GM12878 (cell line): ENCODE results near the gene SPEM2. TPM values are rescaled to one million over a fixed set of nuclear protein-coding genes. Genes with fewer than 3 reads are reported as not detected.
A peak's percentile ranks its signal among the peaks of the same experiment; 100 is the strongest.

Experiments
- ATAC-seq: fragments of 200-7000 bp; cut with Tn5 transposase; 3 replicates; pipeline ENCODE4 v1.9.1; 2020; ENCODE audit warnings: mild to moderate bottlenecking, moderate library complexity
- BruUV-seq: library from RNA; stranded (reverse); fragments of 400-500 nt; replicated peaks from 2 replicates; lab custom pipeline; 2021; lab: Mats Ljungman, UMichigan
- CTCF ChIA-PET: fragments of 300-600 bp; sonication (Branson Sonifier 250); formaldehyde crosslinking; extraction: SDS; loops from one replicate; lab custom pipeline; 2021; ENCODE audit warnings: inconsistent platforms; lab: Yijun Ruan, JAX
- POLR2A ChIA-PET: fragments of 350-600 bp; formaldehyde crosslinking; extraction: SDS; loops from one replicate; lab custom pipeline; 2021; ENCODE audit warnings: inconsistent platforms; lab: Charles Lee
- RAD21 ChIA-PET: fragments of 300-600 bp; sonication (Branson Sonifier 250); formaldehyde crosslinking; loops from one replicate; lab custom pipeline; 2023; ENCODE audit warnings: antibody characterized with exemption; ENCODE audit not compliant: unreplicated experiment; lab: Charles Lee
- SMC1A ChIA-PET: fragments of 300-600 bp; sonication (Branson Sonifier 250); formaldehyde crosslinking; loops from one replicate; lab custom pipeline; 2023; ENCODE audit not compliant: unreplicated experiment, uncharacterized antibody; lab: Charles Lee
- DNase-seq: peaks from one replicate; pipeline ENCODE4 v3.0.0-alpha.2; 2011; ENCODE audit warnings: low read depth, low spot score
- FAIRE-seq: peaks from 3 replicates; lab custom pipeline; 2011; peaks lifted over from hg19 to GRCh38; lab: Jason Lieb, UNC
- H2AFZ ChIP-seq: 2 replicates; pipeline ENCODE4 v1.6.0; 2011; ENCODE audit warnings: low read depth, low read length, control low read depth; ENCODE audit not compliant: control insufficient read depth
- H3K27ac ChIP-seq: 2 replicates; pipeline ENCODE4 v1.5.1; 2011; ENCODE audit warnings: control low read depth; ENCODE audit not compliant: control insufficient read depth, insufficient read depth
- H3K27me3 ChIP-seq, 2 experiments: replicated peaks in 1 of 2; 2 replicates each; pipeline versions ENCODE4 v1.6.0 to v1.6.1; 2011; ENCODE audit warnings: low read length in 1 of 2; ENCODE audit not compliant: control insufficient read depth in 2 of 2, insufficient read depth in 2 of 2
- H3K36me3 ChIP-seq, 2 experiments: 2 replicates each; pipeline ENCODE4 v1.5.1; 2011; ENCODE audit warnings: low read length in 1 of 2; ENCODE audit not compliant: control insufficient read depth in 2 of 2, insufficient read depth in 2 of 2
- H3K4me1 ChIP-seq: 2 replicates; pipeline ENCODE4 v1.6.1; 2011; ENCODE audit warnings: mild to moderate bottlenecking, low read length, moderate library complexity, mixed read lengths; ENCODE audit not compliant: control insufficient read depth, insufficient read depth
- H3K4me2 ChIP-seq: 2 replicates; pipeline ENCODE4 v1.6.0; 2011; ENCODE audit warnings: control low read depth; ENCODE audit not compliant: control insufficient read depth, insufficient read depth
- H3K4me3 ChIP-seq: fragments of 200-600 bp; sonication (generic); 2 replicates; pipeline ENCODE4 v1.5.1; 2016
- H3K79me2 ChIP-seq: 2 replicates; pipeline ENCODE4 v1.6.0; 2011; ENCODE audit warnings: low read length; ENCODE audit not compliant: control insufficient read depth, insufficient read depth
- H3K9ac ChIP-seq: 2 replicates; pipeline ENCODE4 v1.8.0; 2011; ENCODE audit warnings: low read length, control low read depth, mixed read lengths; ENCODE audit not compliant: control insufficient read depth, insufficient read depth
- H3K9me3 ChIP-seq: replicated peaks from 3 replicates; pipeline ENCODE4 v1.5.1; 2011; ENCODE audit warnings: mild to moderate bottlenecking, low read length; ENCODE audit not compliant: control insufficient read depth, insufficient read depth
- H4K20me1 ChIP-seq: 2 replicates; pipeline ENCODE4 v1.6.0; 2011; ENCODE audit not compliant: control insufficient read depth, insufficient read depth
- BCL3 ChIP-seq: IDR thresholded peaks from 2 replicates; pipeline ENCODE4 v1.6.1; 2011; ENCODE audit warnings: borderline replicate concordance, low read depth, mild to moderate bottlenecking, moderate library complexity, low read length; ENCODE audit not compliant: insufficient read depth, poor library complexity, severe bottlenecking
- CUX1 ChIP-seq: IDR thresholded peaks from 2 replicates; pipeline ENCODE4 v1.6.1; 2012; ENCODE audit warnings: improper control_type of control experiment, low read depth, low read length; ENCODE audit not compliant: insufficient replicate concordance
- HDGF ChIP-seq: fragments of 450-650 bp; IDR thresholded peaks from 2 replicates; pipeline ENCODE4 v1.6.1; 2016; ENCODE audit warnings: antibody characterized with exemption
- KLF5 ChIP-seq: fragments of 450-650 bp; IDR thresholded peaks from 2 replicates; pipeline ENCODE4 v1.6.1; 2014; ENCODE audit warnings: mild to moderate bottlenecking; ENCODE audit not compliant: partially characterized antibody
- LARP7 ChIP-seq: fragments of 450-650 bp; IDR thresholded peaks from 2 replicates; pipeline ENCODE4 v1.6.1; 2017; ENCODE audit warnings: mild to moderate bottlenecking
- MTA2 ChIP-seq: fragments of 450-650 bp; IDR thresholded peaks from 2 replicates; pipeline ENCODE4 v1.6.1; 2016; ENCODE audit warnings: low read depth, mild to moderate bottlenecking, moderate library complexity
- NR2F1 ChIP-seq: fragments of 450-650 bp; conservative IDR thresholded peaks from 2 replicates; pipeline ENCODE4 v1.6.1; 2017; ENCODE audit warnings: mild to moderate bottlenecking
- PAX5 ChIP-seq: IDR thresholded peaks from 2 replicates; pipeline ENCODE4 v1.6.1; 2011; ENCODE audit warnings: low read depth, low read length, borderline replicate concordance
- POLR2A ChIP-seq: IDR thresholded peaks from 2 replicates; pipeline ENCODE4 v1.6.1; 2011; ENCODE audit warnings: low read depth, mild to moderate bottlenecking, low read length
- RFX5 ChIP-seq: IDR thresholded peaks from 2 replicates; pipeline ENCODE4 v1.6.1; 2011; ENCODE audit warnings: low read depth, low read length, improper control_type of control experiment
- RUNX3 ChIP-seq: IDR thresholded peaks from 2 replicates; pipeline ENCODE4 v1.6.1; 2012; ENCODE audit warnings: low read length, inconsistent platforms
- SIN3A ChIP-seq: IDR thresholded peaks from 2 replicates; pipeline ENCODE4 v1.6.1; 2012; ENCODE audit warnings: low read depth, low read length, improper control_type of control experiment
- SREBF2 ChIP-seq: IDR thresholded peaks from 2 replicates; pipeline ENCODE4 v1.6.1; 2012; ENCODE audit warnings: mild to moderate bottlenecking, low read length
- ZNF687 ChIP-seq: fragments of 450-650 bp; IDR thresholded peaks from 2 replicates; pipeline ENCODE4 v1.6.1; 2017; ENCODE audit warnings: mild to moderate bottlenecking, moderate library complexity
- WGBS: methylation state at CpG from one replicate; pipeline ENCODE4 v1.1.6; 2016; ENCODE audit warnings: low lambda C conversion rate; ENCODE audit not compliant: insufficient replicate concordance, insufficient coverage; ENCODE audit errors: missing lambda C conversion rate; 5-methylcytosine and 5-hydroxymethylcytosine counted together
- in situ Hi-C: fragments of 300-500 bp; cut with MboI; formaldehyde crosslinking; loops from 9 replicates; pipeline ENCODE4 v1.14.3; 2018; ENCODE audit warnings: mixed read lengths
- intact Hi-C: fragments of 100-400 bp; cut with micrococcal nuclease; formaldehyde crosslinking; loops from one replicate; pipeline ENCODE4 v1.14.2; 2022; ENCODE audit not compliant: unreplicated experiment
- polyA plus RNA-seq, 11 experiments: library from polyadenylated mRNA; depleted of rRNA in 4 of 11; unstranded in 6 of 11; stranded (reverse) in 5 of 11; fragments of >200 nt; fragmentation: Nextera tagmentation in 4 of 11; fragmentation: Illumina TruSeq in 1 of 11; extraction: Ambion mirVana in 4 of 11; extraction: Trizol in 1 of 11; gene quantifications; 1 replicate in 1 of 11; 2 replicates in 10 of 11; pipeline versions ENCODE4 v1.2.1 to v1.2.3, GENCODE V29; 2011 to 2016; ENCODE audit warnings: inconsistent platforms in 2 of 11, missing spikeins in 2 of 11, low read depth in 1 of 11
- total RNA-seq, 4 experiments: library from RNA; depleted of rRNA in 3 of 4; stranded (reverse); fragments of >200 nt in 3 of 4; fragmentation: Illumina TruSeq in 1 of 4; extraction: Trizol in 1 of 4; gene quantifications; 2 replicates each; pipeline versions ENCODE4 v1.2.1 to v1.2.3, GENCODE V29; 2013 to 2021

The SPEM2 gene
- total and polyA plus RNA-seq, 10 of the 15 experiments (the other 5 are each of a cell fraction or from before 2014, with no cell fraction given), result not detected

- intact Hi-C loops (no loop called here), in situ Hi-C loops (no loop called here)
- no peak for DNase-seq
- 3% methylated on average over 12 of the region's 12 CpGs for WGBS
- ChIA-PET SMC1A (interaction anchor here (0.6 to 1.9 kb wide), 8 partner anchors 10 to 250 kb away, joined by 3 to 8 read pairs (median 4); partner anchors contain the start of genes SLC35G6 and ZBTB4), POLR2A (interaction anchor here (0.6 to 8.2 kb wide), 16 partner anchors 14 to 178 kb away, joined by 3 to 63 read pairs (median 4); partner anchors contain the start of genes POLR2A, SENP3, SLC35G6 and TMEM256), RAD21 (interaction anchor here (0.6 to 2.5 kb wide), 10 partner anchors 12 to 120 kb away, joined by 3 to 12 read pairs (median 4); partner anchors contain the start of genes SENP3, TMEM256 and ZBTB4), CTCF (interaction anchor here (0.6 to 2.8 kb wide), 7 partner anchors 14 to 187 kb away, joined by 3 to 20 read pairs (median 3); partner anchors contain the start of genes NEURL4, SAT2 and SENP3)
- H3K4me1 ChIP-seq, result peaks cover 34% of the 10 kb centered on the region
- no TSS peak for BruUV-seq
- peak overlapping the region; percentile 97 for H3K4me3 ChIP-seq
- peaks cover 6% of the 10 kb centered on the region for H3K79me2 ChIP-seq
- peaks cover 0 to 4% of the 10 kb centered on the region in 2 experiments; a peak in 3 of 4 replicates for H3K27me3 ChIP-seq
- H3K9me3 ChIP-seq, result no peaks in the 10 kb centered on the region
- H3K9ac ChIP-seq, result peak overlapping the region; percentile 77
- H2AFZ ChIP-seq, result peak overlapping the region; percentile 82
- H3K27ac ChIP-seq, result no peak overlapping the region
- H3K36me3 ChIP-seq, result no peaks in the 10 kb centered on the region
- ATAC-seq, result peak; percentile 54
- peak; percentile 89 for FAIRE-seq
- no peaks in the 10 kb centered on the region for H4K20me1 ChIP-seq
- H3K4me2 ChIP-seq, result peak overlapping the region; percentile 89
- TF ChIP-seq RUNX3, result peak; percentile 89
- TF ChIP-seq RFX5, result 0 out of 2 replicates have a peak, but pooled peaks have one; percentile 21
- TF ChIP-seq POLR2A, result peak; percentile 49; the same call in 1 of the 2 replicates
- peak; percentile 40; the same call in 1 of the 2 replicates for TF ChIP-seq MTA2
- 0 out of 2 replicates have a peak, but pooled peaks have one; percentile 9 for TF ChIP-seq NR2F1
- TF ChIP-seq PAX5, result peak; percentile 48; the same call in 1 of the 2 replicates
- TF ChIP-seq SREBF2, result no peak
- TF ChIP-seq CUX1, result no peak
- no peak for TF ChIP-seq KLF5
- TF ChIP-seq BCL3, result peak; percentile 77
- TF ChIP-seq ZNF687, result peak; percentile 55; the same call in 1 of the 2 replicates
- TF ChIP-seq LARP7, result peak; percentile 55
- TF ChIP-seq SIN3A, result 0 out of 2 replicates have a peak, but pooled peaks have one; percentile 24
- TF ChIP-seq HDGF, result 0 out of 2 replicates have a peak, but pooled peaks have one; percentile 44
Observed at GRCh38 chr17:7440834-7441195, 15.4 kb downstream of the SPEM2 start.
